Endothelial cell of umbilical vein (primary cell): ENCODE measurements around the gene RAB1B.

Source experiments
- MYC ChIP-seq: IDR thresholded peaks from one replicate; pipeline ENCODE4 v1.6.1; 2011; ENCODE audit warnings: mild to moderate bottlenecking, low read depth, low read length
- POLR2A ChIP-seq: IDR thresholded peaks from 2 replicates; pipeline ENCODE4 v1.6.1; 2012; ENCODE audit warnings: low read depth, mild to moderate bottlenecking, control low read depth, low read length
- POLR2AphosphoS5 ChIP-seq: IDR thresholded peaks from 2 replicates; pipeline ENCODE4 v1.6.1; 2012; ENCODE audit warnings: low read depth, mild to moderate bottlenecking, control low read depth, low read length, moderate library complexity; ENCODE audit not compliant: insufficient read depth
- TF ChIP-seq, protein P1 (sequence below), 2 donors: IDR thresholded peaks; 1 replicate in 1 of 2; 2 replicates in 1 of 2; pipeline ENCODE4 v1.5.1; 2011; ENCODE audit warnings: low read length in 2 of 2, mild to moderate bottlenecking in 2 of 2, moderate library complexity in 2 of 2, control low read depth in 1 of 2, inconsistent platforms in 1 of 2, low read depth in 1 of 2; ENCODE audit not compliant: insufficient read depth in 1 of 2; ENCODE audit errors: extremely low read depth in 1 of 2

DNA sequence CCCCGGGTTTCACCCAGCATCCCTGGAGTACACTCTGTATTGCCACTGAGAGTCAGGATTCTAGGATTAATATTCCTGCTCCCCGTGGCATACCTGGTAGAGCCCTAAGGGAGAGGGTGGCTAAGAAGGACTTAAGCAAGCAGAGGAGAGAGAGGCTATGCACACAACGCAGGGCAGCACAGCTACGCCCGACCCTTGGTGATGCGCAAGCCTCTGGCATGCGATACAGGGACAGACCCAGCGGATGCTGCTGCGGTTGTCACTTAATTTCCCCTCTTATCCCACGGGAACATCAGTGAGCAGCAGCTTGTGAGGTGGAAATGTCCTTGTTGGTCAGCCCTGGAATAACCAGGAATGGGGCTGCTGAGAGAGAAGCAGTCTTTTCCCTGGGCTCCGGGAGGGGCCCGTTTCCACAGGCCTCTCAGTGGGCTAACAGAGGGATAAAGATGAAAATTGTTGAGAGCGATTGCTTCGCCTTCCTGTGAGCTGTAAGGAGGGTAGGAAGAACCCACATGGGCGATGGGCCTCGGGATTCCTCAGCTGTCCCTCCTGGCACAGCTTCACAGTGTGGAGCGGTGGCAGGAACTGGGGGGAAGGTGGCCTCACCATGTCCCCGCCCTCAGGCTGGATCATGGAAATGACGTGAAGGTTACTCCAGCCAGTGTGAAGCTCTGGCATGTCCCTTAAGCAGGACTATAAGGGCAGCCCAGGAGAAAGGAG is 48.4 kb upstream of the RAB1B start:
- TF ChIP-seq, protein P1, sequence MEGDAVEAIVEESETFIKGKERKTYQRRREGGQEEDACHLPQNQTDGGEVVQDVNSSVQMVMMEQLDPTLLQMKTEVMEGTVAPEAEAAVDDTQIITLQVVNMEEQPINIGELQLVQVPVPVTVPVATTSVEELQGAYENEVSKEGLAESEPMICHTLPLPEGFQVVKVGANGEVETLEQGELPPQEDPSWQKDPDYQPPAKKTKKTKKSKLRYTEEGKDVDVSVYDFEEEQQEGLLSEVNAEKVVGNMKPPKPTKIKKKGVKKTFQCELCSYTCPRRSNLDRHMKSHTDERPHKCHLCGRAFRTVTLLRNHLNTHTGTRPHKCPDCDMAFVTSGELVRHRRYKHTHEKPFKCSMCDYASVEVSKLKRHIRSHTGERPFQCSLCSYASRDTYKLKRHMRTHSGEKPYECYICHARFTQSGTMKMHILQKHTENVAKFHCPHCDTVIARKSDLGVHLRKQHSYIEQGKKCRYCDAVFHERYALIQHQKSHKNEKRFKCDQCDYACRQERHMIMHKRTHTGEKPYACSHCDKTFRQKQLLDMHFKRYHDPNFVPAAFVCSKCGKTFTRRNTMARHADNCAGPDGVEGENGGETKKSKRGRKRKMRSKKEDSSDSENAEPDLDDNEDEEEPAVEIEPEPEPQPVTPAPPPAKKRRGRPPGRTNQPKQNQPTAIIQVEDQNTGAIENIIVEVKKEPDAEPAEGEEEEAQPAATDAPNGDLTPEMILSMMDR (IDR thresholded peaks at IDR 0.05; ENCODE audit: extremely low read depth in 1 of 2, insufficient read depth in 1 of 2, low read depth in 1 of 2, low read length in 2 of 2) = no peak
- TF ChIP-seq POLR2A (no peak), POLR2AphosphoS5 (no peak), MYC (no peak)
